ENCODE measurements around the gene ARHGAP18.

GRCh38 chr6:129732034-129732433, 22.1 kb upstream of the ARHGAP18 start:
- TF ChIP-seq EZH2 (IDR thresholded peaks at IDR 0.05): no peak
- TF ChIP-seq, protein P1, sequence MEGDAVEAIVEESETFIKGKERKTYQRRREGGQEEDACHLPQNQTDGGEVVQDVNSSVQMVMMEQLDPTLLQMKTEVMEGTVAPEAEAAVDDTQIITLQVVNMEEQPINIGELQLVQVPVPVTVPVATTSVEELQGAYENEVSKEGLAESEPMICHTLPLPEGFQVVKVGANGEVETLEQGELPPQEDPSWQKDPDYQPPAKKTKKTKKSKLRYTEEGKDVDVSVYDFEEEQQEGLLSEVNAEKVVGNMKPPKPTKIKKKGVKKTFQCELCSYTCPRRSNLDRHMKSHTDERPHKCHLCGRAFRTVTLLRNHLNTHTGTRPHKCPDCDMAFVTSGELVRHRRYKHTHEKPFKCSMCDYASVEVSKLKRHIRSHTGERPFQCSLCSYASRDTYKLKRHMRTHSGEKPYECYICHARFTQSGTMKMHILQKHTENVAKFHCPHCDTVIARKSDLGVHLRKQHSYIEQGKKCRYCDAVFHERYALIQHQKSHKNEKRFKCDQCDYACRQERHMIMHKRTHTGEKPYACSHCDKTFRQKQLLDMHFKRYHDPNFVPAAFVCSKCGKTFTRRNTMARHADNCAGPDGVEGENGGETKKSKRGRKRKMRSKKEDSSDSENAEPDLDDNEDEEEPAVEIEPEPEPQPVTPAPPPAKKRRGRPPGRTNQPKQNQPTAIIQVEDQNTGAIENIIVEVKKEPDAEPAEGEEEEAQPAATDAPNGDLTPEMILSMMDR (IDR thresholded peaks at IDR 0.05): no peak

Data from neural progenitor cell (in vitro differentiated cells).